ENCODE measurements around the gene SFSWAP.
"Not testable (repeated sequence)": the region's sequence is repeated elsewhere in the genome, so short reads cannot be mapped to it uniquely, and the experiment has no call there.

SFSWAP gene

DNA sequence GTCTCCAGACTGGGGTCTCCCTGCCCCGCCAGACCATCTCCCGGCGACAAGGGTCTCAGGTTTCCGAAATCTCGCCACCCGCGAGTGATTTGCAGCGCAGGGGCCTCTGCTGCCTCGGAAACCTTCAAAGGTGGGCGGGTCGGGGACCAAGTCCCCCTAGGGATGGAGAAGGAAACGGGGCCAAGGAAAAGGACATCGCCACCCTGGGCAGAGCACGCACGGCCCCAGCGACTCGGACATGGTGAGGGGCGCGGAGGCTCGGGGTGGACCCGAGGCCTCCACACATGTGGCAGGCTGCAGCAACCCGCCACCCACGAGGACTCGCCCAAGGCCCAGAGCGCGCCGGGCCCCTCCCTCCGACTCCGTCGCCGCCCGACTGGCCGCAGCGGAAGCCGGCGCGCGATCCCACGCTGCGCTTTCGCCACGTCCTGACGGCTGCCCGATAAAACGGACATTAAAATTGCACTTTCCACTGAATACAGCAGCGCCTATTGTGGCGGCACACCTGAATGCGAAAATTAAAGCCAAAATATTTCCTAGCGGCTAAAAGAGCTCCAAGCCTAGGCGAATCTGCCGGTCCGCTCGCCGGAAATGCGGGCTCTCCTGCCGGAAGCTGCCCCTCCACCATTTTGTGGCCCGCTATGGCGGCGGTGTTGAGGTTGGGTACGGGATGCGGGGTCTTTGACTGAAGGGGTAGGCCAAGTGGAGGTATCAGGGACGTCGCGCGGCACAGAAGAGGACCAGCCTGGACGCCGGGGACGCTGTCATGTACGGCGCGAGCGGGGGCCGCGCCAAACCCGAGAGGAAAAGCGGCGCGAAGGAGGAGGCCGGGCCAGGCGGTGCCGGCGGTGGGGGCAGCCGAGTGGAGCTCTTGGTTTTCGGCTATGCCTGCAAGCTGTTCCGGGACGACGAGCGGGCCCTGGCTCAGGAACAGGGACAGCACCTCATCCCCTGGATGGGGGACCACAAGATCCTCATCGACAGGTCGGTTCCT, at the start of gene SFSWAP:
TSS of gene SFSWAP (plus strand) at position 627 of the 994 bp plus-strand sequence. CDS start at position 767, 140 bp downstream.
- DNase-seq (ENCODE audit: low read depth in 2 of 2), result peak; percentile 52 to 54

DNA sequence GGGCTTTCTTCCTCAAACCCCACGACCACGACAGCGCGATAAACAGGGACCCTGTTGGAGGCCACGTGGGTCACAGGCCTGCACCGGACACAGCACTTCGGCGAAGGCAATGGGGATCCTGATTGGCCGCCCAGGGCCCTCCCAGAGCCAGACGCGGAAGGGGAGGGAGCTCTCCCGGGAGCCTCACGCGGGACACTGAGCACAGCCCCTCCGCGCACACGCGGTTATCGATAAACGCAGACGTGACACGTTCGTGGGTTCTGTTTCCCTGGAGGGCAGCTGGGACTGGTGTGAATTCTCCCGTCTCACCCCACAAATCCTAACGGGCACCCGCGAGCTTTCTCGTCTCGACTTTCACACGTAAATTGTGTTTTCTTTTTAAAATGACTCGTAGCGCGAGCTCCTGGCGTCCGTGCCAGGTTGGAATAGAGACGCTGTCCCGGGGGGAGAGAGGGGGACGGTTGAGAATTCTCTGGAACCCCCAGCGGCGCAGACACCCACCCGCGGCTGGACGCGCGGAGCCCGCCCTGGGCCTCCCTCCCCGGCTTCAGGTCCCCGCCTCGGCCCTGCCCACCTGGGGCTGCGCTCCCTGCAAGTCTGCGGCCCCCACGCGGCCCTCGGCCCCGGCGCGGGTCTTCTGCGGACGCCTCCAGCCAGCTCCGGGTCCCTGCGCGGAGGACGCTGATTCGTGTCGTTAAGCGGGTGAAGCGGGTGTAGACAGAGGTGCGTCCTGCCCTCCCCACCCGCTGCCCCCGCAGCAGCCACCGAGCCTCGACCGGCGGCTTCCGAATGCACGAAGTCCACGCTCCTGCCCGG, 49.5 kb upstream of the SFSWAP start:
- not testable (repeated sequence) for DNase-seq (ENCODE audit: low read depth in 2 of 2)

DNA sequence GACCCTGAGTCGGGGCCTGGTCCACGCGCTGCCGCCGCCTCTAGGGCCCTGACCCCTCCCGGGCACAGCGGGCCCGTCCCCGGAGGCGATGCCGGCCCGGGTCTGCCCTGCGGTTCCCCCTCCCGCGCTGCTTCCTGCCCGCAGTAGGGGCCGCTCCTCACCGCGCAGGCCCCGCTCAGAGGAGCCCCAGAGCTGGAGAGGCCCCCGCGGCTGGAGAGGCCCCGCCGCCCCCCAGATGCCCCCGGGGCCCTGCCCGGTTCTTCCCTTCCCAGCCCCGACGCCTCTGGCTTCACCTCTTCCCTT, 49.0 kb upstream of the SFSWAP start:
- not testable (repeated sequence) for DNase-seq (ENCODE audit: low read depth in 2 of 2)

DNA sequence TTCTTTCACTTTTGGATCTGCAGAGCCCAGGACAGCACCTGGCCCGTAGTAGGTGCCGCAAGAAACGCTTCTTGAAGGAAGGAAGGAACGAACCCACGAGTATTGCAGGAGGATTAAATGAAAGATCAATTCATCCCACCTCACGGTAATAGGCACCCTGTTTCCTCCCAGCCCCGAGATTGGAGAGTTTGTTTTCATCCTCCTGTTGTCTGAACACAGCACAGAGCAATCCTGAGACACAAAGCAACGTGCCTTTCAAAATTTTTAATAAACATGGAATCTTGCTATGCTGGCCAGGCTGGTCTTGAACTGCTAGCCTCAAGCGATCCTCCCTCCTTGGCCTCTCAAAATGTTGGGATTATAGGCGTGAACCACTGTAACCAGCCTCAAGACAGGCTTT, 48.5 kb upstream of the SFSWAP start:
- not testable (repeated sequence) for DNase-seq (ENCODE audit: low read depth in 2 of 2)

DNA sequence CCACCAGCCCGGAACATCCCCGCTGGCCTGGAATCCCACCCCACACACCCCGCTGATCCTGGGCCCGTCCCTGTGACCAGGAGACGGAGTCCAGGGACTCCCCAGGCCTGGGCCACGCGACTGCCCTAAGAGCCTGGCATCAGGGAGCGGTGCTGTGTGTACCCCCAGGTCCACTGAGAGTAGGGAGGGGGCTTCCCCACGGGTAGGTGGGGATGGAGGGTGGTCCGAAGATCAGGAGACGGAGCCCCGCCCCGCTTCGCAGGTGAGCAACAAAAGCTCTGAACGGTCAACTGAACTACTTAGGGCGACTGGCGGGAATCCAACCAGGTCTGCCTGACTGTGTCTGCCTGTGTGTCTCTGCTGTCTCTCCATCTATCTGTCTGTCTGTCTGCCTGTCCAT, 45.2 kb upstream of the SFSWAP start:
- not testable (repeated sequence) for DNase-seq (ENCODE audit: low read depth in 2 of 2)

DNA sequence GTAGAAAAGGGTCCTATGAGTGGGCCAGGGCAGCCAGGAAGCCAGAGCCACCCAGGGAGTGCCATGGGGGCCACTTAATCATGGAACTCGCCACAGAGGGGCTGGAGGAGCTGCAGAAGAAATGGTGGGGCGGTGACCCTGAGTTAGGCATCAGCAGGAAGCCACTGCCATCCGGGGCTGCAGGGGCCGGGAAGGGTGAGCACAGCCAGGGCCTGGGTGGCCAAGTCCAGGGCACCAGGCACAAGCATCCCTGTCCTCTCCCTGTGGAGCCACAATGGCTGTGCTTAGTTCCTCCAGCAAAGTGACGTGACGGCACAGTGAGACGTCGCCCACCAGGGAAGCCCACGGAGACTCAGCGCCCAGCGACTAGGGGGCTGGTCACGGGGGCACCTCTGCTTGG, 44.4 kb upstream of the SFSWAP start:
- not testable (repeated sequence) for DNase-seq (ENCODE audit: low read depth in 2 of 2)

DNA sequence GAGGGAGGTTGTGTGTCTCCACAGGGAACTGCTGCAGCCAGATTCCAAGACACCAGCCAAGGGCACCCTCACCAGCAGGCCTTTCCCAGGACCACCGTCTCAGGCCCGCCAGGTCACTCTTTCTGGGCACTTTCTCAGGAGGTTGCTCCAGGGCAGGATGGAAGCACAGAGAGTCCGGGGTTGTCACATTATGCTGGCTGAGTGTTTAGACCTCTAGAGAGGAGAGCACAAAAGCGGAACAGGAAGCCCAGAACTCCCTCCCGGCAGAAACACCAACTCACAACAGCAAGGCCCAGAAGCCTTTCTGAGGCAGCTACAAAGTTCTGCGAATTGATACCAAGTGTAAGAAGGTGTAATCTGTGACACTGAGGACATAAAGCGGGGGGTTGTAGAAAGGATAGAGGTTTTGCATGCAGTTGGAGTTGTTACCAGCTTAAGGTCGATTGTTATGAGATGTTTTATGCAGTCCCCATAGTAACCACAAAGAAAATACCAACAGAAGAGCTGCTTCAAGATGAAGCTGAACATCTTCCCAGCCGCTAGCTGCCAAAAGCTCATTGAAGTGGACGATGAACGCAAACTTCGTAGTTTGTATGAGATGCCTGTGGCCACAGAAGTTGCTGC, 43.8 kb upstream of the SFSWAP start:
- DNase-seq (ENCODE audit: low read depth in 2 of 2), result not testable (repeated sequence)

DNA sequence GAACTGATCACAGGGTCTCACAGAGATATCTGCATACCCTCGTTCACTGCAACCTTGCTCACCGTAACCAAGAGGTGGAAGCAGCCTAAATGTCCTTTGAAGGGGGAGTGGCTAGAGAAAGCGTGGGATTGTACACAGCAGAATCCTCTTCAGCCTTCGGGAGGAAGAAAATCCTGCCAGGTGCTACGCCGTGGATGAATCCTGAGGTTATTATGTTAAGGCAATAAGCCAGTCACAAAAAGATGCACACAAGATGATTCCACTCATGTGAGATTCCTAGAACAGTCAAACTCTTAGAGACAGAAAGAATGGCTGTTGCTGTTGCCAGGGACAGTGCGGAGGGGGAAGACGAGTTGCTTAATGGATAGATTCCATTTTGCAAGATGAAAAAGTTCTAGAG, 39.6 kb upstream of the SFSWAP start:
- no peak for DNase-seq (ENCODE audit: low read depth in 2 of 2)

DNA sequence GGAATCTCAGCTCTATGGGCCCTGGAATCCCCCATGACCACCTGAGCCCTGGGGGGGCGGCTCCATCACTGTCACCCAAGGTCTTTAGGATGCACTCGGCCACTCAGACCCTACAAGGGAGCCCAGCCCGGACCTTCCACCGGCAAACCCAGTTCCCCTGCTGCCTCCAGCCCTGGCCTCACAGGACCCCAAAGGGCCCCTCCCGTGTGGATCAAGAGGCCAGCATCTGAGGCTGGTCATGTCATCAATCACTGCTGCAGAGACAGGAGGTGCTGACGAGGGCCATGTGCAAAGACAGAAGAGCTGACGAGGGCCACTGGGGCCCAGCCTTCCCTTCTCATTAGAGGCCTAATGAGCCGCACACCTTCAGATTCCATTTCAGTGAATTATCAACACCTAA, 39.0 kb upstream of the SFSWAP start:
- DNase-seq (ENCODE audit: low read depth in 2 of 2), result no peak

DNA sequence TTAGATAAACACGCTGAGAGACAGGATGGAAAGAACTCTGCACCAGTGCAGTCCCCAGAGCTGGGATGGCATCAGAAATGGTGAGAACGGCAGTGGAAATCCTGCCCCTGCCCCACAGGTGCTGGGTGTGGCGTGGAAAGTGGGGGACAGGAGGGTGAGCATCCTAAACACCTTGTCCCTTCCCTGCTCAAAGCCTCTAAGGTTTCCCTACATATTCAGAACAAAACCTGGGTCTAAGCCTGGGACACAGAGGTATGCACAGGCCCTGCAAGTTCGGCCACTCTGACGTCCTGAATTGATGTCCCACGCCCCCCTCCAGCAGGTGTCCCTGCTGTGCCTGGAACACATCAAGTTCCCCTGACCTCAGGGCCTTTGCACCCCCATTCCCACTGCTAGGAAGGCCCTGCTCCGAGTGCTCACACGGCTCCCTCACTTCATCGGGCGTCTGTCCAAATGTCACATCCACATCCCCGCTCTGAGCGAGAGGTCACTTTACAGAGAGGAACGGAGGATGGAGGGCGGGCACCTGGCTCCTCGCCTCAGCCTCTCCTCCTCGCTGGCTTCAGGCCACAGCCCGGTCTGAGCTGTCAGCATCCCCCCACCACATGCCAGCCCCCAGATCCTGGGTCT, 38.5 kb upstream of the SFSWAP start:
- DNase-seq (ENCODE audit: low read depth in 2 of 2), result no peak

DNA sequence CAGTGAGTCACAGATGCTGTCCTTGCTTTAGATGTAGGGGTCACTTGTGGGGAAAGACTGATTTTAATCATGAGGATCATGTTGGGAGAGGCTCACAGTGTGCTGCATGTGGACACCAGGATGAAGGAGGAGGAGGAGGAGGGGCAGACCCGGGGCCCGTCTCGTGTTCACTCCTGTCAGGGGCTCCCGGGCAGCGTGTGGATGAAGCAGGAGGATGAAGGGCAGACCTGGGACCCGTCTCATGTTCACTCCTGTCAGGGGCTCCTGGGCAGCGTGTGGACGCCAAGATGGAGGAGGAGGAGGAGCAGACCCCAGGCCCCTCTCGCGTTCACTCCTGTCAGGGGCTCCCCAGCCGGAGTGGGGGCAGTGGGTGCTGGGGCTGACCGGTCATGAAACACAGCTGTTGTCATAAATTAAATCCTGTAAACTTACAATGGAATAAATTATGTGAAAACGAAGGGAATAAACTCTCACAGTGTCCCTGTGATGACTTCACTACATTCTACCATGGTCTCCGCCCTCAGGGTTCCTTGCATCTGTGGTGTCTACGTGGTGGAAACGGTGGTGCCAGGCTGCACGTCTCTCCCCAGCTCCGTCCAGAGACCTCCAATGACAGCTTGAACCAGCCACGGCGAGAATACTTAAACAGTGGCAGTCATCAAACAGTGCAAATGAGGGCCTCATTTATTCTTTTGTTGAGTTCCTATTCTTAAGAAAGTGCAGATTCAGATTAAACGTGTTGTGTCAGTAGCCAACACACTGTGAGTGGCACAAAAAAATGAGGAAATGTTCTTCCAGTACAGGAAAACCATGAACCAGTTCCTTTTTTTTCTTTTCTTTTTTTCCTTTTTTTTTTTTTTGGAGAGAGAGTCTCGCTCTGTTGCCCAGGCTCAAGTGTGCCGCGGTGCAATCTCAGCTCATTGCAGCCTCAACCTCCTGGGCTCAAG, 37.7 kb upstream of the SFSWAP start:
- DNase-seq (ENCODE audit: low read depth in 2 of 2), result no peak

DNA sequence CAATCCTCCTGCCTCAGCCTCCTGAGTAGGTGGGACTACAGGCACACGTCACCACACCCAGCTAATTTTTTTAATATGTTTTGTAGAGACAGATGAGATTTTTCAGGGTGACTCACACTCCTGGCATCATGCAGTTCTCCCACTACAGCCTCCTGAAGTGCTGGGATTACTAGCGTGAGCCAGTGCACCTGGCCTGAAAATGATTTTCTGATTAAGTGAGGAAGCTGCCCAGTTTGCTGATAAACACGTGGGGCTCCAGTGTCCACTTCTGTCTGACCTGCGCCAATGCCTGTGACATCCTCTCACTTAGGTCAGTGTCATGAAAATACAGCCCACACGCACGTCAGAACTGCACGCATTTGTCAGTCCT, 37.0 kb upstream of the SFSWAP start:
- no peak for DNase-seq (ENCODE audit: low read depth in 2 of 2)

DNA sequence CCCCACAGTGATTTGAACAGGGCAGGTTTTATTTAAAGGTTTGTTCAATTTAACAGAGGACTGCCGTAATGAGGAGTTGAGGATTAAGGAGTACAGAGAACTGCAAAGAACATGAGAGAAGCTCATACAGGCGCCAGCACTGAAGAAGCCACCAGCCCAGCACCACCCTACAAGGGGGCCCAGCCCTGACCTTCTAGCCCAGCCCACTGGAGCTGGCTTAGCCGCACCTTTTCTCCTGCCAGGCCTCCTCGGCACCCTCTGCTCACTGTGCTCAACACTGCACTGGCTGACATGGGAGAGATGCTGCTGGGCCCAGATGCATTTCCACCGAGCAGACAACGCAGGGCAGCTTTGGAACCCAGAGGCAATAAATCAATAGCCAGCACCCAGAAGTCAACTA, 36.5 kb upstream of the SFSWAP start:
- no peak for DNase-seq (ENCODE audit: low read depth in 2 of 2)

DNA sequence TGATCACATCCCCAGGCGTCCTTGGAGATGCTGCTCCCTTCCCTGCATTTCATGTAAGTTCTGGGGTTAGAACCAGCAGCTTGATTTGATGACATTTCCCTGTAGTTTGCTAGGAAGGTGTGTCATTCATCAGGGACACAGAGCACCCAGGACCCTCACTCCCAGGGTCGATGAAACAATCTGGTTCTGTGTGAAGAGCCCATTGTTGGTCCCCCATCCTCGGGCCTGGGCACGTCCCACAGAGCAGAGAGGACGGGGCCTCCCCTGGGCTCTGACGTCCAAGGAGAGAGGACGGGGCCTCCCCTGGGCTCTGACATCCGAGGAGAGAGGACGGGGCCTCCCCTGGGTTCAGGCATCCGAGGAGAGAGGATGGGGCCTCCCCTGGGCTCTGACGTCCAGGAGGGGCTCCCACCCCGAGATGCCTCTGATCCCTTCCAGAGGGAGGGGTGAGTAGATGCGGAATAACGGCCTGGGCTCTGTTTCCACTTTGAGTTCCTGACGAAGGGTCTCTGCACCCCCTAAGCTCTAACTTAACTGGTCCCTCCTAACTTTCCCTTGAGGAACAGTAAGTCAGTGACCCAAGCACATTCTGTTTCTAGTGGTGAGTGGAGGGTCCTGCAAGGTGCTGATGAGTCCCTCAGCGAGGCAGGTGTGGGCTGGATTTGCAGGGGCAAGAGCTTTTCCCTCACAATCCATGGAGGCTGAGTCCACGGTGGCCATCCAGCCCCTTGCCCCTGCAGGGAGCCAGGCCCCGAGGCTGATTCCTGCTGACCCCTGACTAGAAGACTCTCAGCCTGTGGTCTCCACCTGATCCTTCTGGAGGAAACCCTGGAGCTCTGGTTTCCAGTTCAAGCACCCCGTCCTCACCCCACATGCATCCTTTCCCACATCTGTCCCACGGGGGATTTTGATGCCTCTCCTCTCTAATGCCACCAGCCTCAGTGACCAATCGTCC, 35.5 kb upstream of the SFSWAP start:
- no peak for DNase-seq (ENCODE audit: low read depth in 2 of 2)

DNA sequence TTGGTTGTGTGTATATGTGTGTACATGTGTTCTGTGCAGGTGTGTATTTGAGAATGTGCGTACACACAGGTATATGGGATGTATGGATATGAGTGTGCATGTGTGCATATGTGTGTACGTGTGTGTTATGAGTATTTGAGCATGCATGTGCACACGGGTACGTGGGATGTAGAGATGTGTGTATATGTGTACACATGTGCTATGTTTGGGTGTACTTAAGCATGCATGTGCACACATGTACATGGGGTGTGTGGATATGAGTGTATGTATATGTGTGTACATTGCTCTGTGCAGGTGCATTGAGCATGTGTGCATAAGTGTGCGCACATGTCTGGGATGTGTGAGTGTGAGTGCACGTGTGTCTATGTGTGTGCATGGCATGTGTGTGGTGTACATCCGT, 34.3 kb upstream of the SFSWAP start:
- no peak for DNase-seq (ENCODE audit: low read depth in 2 of 2)

DNA sequence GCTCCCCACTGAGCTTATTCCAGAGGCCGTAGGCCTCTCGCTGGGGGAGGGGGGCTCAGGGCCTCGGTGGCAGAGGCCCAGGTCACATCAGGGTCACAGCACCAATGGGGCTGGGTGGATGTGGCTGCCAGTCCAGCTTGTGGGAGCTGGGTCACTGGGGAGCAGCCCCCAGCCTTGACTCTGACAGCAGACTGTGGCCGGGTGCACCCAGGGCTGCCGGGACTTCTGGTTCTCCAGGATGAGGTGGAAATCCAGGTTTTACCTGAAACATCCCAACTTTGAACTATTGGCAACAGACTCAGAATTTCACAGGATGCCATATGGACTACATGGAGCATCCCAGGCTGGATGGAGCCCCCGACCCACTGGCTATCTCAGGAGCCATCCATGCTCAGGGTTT, 33.8 kb upstream of the SFSWAP start:
- DNase-seq (ENCODE audit: low read depth in 2 of 2), result not testable (repeated sequence)

DNA sequence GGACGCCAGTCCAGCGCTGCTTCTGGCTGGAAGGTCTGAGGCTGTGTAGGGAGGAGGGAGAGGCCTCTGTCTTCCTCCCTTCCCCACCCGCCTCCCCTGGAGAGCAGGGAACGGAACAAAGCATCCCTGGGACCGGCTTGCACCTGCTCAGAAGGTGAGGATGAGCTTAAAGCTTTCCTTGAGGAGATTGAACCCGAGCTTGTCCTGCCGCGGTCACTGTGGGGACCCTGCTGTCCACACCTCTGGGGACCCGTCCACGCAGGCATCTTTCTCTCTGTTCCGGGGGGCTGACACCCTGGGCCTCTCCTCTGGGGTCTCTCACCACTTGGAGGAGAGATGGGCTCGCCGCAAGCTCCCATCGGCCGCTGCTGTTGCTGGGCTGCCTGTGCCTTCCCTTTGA, 33.2 kb upstream of the SFSWAP start:
- no peak for DNase-seq (ENCODE audit: low read depth in 2 of 2)

DNA sequence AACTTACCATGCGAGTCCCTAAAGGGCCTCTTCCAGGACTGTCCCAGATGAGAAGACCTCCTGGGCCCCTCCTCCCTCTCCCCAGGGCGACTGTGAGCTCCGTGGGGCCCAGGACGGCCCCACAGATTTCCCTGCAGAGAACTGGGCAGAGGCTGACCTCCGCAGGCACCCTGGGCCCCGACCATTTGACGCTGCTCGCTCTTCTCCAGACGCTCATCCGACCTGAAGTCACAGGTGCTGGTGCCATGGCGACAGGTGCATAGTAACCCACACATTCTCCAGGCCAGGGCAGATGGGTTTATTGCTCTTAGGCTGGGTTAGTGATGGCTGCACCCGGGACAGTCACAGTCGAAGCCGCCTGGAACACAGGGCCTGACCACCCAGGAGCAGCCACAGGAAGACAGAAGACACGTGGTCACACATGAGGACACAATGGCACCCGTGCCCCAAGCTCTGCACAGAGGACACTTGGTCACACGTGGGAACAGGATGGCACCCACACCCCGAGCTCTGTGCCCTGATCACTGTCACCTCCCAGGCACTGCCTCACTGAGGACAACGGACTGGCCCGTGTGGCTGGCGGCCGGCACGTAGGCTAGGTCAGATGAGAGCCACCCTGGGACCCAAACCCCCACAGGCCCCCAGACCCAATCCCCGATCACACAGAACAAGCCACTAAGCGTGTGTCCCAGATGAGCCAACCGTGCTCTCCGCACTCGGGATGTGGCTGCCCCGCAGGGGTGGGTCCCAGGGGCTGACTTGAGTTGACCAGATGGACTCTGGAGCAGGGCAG, 32.3 kb upstream of the SFSWAP start:
- DNase-seq (ENCODE audit: low read depth in 2 of 2), result not testable (repeated sequence)

DNA sequence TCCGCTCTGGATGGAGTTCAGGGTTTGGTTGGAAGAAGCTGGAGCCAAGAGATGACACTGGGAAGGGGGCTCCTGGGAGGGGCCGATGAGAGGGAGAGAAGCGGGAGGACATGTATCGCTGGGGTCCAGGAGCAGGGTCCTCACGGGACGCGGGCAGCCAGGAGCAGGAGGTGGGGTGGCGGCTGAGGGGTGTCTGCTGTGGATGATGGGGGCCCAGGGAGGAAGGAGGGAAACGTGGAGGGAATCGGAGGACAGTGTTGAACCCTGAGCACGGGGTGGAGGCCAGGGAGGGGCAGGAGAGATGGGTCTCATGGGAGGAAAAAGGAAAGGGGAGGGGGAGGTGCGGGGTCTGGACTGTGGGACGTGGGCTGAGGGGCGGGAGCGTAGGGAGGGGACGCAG, 31.7 kb upstream of the SFSWAP start:
- DNase-seq (ENCODE audit: low read depth in 2 of 2), result not testable (repeated sequence)
